Muscle of leg (tissue), 11 donors: ENCODE results near the gene LIN37. TPM values are rescaled to one million over a fixed set of nuclear protein-coding genes. Genes with fewer than 3 reads are reported as not detected.
A peak's percentile ranks its signal among the peaks of the same experiment; 100 is the strongest.

Experiments
- DNase-seq: peaks from one replicate; pipeline ENCODE4 v3.0.0; 2013
- H3K27ac ChIP-seq: one replicate; pipeline ENCODE4 v1.5.1; 2013; ENCODE audit warnings: mild to moderate bottlenecking, low read length, control low read depth
- H3K27me3 ChIP-seq: one replicate; pipeline ENCODE4 v1.6.1; 2013; ENCODE audit warnings: low read length; ENCODE audit not compliant: control insufficient read depth, insufficient read depth
- H3K36me3 ChIP-seq: one replicate; pipeline ENCODE4 v1.6.1; 2013; ENCODE audit warnings: low read length; ENCODE audit not compliant: control insufficient read depth, insufficient read depth
- H3K4me1 ChIP-seq: one replicate; pipeline ENCODE4 v1.6.1; 2013; ENCODE audit warnings: low read length; ENCODE audit not compliant: control insufficient read depth, insufficient read depth
- H3K4me3 ChIP-seq: one replicate; pipeline ENCODE4 v1.5.1; 2013; ENCODE audit warnings: low read length, control low read depth
- H3K9me3 ChIP-seq: replicated peaks from 2 replicates; pipeline ENCODE4 v1.6.1; 2013; ENCODE audit warnings: low read depth, low read length; ENCODE audit not compliant: control insufficient read depth
- WGBS: methylation state at CpG from one replicate; pipeline ENCODE4 v1.1.5; 2013; ENCODE audit warnings: missing lambda C conversion rate; ENCODE audit not compliant: insufficient coverage; 5-methylcytosine and 5-hydroxymethylcytosine counted together
- polyA plus RNA-seq, 8 donors: library from polyadenylated mRNA; unstranded; fragments of 120-200 nt; gene quantifications; one replicate each; pipeline versions ENCODE4 v1.2.1 to v1.2.3, GENCODE V29; 2013; ENCODE audit warnings: inconsistent platforms in 1 of 8, low replicate concordance in 1 of 8; ENCODE audit not compliant: insufficient read length in 8 of 8, insufficient read depth in 1 of 8
- total RNA-seq: library from RNA; stranded (reverse); fragments of 120-200 nt; gene quantifications from one replicate; pipeline ENCODE4 v1.2.4, GENCODE V29; 2013

Gene LIN37
- total and polyA plus RNA-seq, 9 donors: 9.2 to 12.8 (median 10.3) TPM

GRCh38 chr19:35752746-35753350 is 4.5 kb downstream of the LIN37 start:
- DNase-seq: no peak

GRCh38 chr19:35753634-35754369 is 5.4 kb downstream of the LIN37 start:
- no peak for DNase-seq
- Histone ChIP-seq H3K36me3 (peaks cover 36% of the 10 kb centered on the region), H3K9me3 (no peaks in the 10 kb centered on the region), H3K4me3 (no peak overlapping the region), H3K27ac (peak overlapping the region; percentile 99), H3K4me1 (peaks cover 50% of the 10 kb centered on the region), H3K27me3 (no peaks in the 10 kb centered on the region)
- WGBS: 88% methylated on average over 16 of the region's 20 CpGs

More at GRCh38 chr19:35752746-35753350, 4.5 kb downstream of the LIN37 start:
- Histone ChIP-seq H3K4me1 (peaks cover 49% of the 10 kb centered on the region), H3K36me3 (peaks cover 36% of the 10 kb centered on the region), H3K9me3 (no peaks in the 10 kb centered on the region), H3K27ac (no peak overlapping the region), H3K27me3 (no peaks in the 10 kb centered on the region), H3K4me3 (no peak overlapping the region)
- 90% methylated on average over 8 of the region's 20 CpGs for WGBS

- no peak for DNase-seq
- H3K36me3 ChIP-seq: peaks cover 37% of the 10 kb centered on the region
- peak overlapping the region; percentile 99 for H3K4me3 ChIP-seq
- 62% methylated on average over 7 of the region's 13 CpGs for WGBS
- peaks cover 50% of the 10 kb centered on the region for H3K4me1 ChIP-seq
- peak overlapping the region; percentile 99 for H3K27ac ChIP-seq
- H3K9me3 ChIP-seq: no peaks in the 10 kb centered on the region
- no peaks in the 10 kb centered on the region for H3K27me3 ChIP-seq
These were observed 6.2 kb downstream of the LIN37 start for GRCh38 chr19:35754370-35755130.

GRCh38 chr19:35755131-35755549 is 6.8 kb downstream of the LIN37 start:
- Histone ChIP-seq H3K27me3 (no peaks in the 10 kb centered on the region), H3K4me1 (peaks cover 49% of the 10 kb centered on the region), H3K4me3 (peak overlapping the region; percentile 99), H3K9me3 (no peaks in the 10 kb centered on the region), H3K36me3 (peaks cover 39% of the 10 kb centered on the region), H3K27ac (peak overlapping the region; percentile 99)
- 28% methylated on average over 17 of the region's 17 CpGs for WGBS
- DNase-seq: no peak

GRCh38 chr19:35755550-35756376 is 7.4 kb downstream of the LIN37 start:
- DNase-seq: peak; percentile 94
- Histone ChIP-seq H3K27ac (peak overlapping the region; percentile 99), H3K4me1 (peaks cover 49% of the 10 kb centered on the region), H3K36me3 (peaks cover 45% of the 10 kb centered on the region), H3K4me3 (peak overlapping the region; percentile 99), H3K9me3 (no peaks in the 10 kb centered on the region), H3K27me3 (no peaks in the 10 kb centered on the region)
- WGBS: 6% methylated on average over 68 of the region's 74 CpGs

GRCh38 chr19:35756377-35757230 is 8.2 kb downstream of the LIN37 start, which contains the start of gene HSPB6:
Gene HSPB6, minus strand, starts transcription at chr19:35757029. Its CDS starts 21 bp downstream, at chr19:35757008.
- H3K4me3 ChIP-seq: peak within 1 kb of the TSS; percentile 99
- H3K27ac ChIP-seq: peak within 1 kb of the TSS; percentile 99
- H3K36me3 ChIP-seq: peaks cover 50% of the 10 kb centered on the region
- H3K9me3 ChIP-seq: no peaks in the 10 kb centered on the region
- H3K4me1 ChIP-seq: peaks cover 49% of the 10 kb centered on the region
- no peaks in the 10 kb centered on the region for H3K27me3 ChIP-seq
- peak; percentile 73 for DNase-seq
- WGBS: 2% methylated on average over 41 of the region's 52 CpGs

GRCh38 chr19:35757231-35757748 is 8.9 kb downstream of the LIN37 start:
- peak; percentile 99 for DNase-seq
- H3K27me3 ChIP-seq: no peaks in the 10 kb centered on the region
- 2% methylated on average over 15 of the region's 19 CpGs for WGBS
- H3K27ac ChIP-seq: peak overlapping the region; percentile 99
- peak overlapping the region; percentile 99 for H3K4me3 ChIP-seq
- no peaks in the 10 kb centered on the region for H3K9me3 ChIP-seq
- H3K36me3 ChIP-seq: peaks cover 50% of the 10 kb centered on the region
- H3K4me1 ChIP-seq: peaks cover 49% of the 10 kb centered on the region

- H3K4me1 ChIP-seq: peaks cover 49% of the 10 kb centered on the region
- WGBS: under 1% methylated on average over 44 of the region's 53 CpGs
These were observed 9.6 kb downstream of the LIN37 start, which contains the start of gene PROSER3 for GRCh38 chr19:35757749-35758608. Gene PROSER3, plus strand, starts transcription at chr19:35758176. Its CDS starts 40 bp downstream, at chr19:35758216.

More at GRCh38 chr19:35757749-35758608, 9.6 kb downstream of the LIN37 start, which contains the start of gene PROSER3:
- Histone ChIP-seq H3K27ac (peak within 1 kb of the TSS; percentile 99), H3K36me3 (peaks cover 47% of the 10 kb centered on the region), H3K27me3 (no peaks in the 10 kb centered on the region), H3K4me3 (peak within 1 kb of the TSS; percentile 99), H3K9me3 (no peaks in the 10 kb centered on the region)
- DNase-seq: peak; percentile 100
